Germinal center (tissue), 1 donor: ENCODE data around the gene INHBB.

Source experiments
- DNase-seq: peaks from one replicate; pipeline ENCODE4 v3.0.0; 2012; ENCODE audit warnings: mixed read lengths, low spot score

Gene INHBB

DNA sequence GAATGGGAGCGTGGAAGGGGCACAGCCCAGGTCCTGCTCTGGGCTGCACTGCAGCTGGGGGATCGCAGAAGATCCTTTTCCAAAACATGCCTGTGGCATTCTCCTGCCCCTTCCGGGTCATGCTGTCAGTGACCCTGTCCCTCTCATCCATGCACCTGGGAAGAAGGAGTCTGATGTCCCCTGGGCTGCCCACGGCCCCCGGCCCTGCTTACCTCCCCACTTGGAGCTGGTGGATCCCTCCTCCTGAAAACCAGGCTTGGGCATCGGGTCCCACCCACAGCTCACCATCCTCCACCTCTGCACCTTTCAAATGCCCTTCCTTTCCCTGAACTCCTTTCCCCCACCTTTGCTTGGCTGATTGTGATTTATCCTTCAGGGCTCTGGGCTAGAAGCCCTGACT lies 11.8 kb downstream of the INHBB start:
- DNase-seq, result no peak

DNA sequence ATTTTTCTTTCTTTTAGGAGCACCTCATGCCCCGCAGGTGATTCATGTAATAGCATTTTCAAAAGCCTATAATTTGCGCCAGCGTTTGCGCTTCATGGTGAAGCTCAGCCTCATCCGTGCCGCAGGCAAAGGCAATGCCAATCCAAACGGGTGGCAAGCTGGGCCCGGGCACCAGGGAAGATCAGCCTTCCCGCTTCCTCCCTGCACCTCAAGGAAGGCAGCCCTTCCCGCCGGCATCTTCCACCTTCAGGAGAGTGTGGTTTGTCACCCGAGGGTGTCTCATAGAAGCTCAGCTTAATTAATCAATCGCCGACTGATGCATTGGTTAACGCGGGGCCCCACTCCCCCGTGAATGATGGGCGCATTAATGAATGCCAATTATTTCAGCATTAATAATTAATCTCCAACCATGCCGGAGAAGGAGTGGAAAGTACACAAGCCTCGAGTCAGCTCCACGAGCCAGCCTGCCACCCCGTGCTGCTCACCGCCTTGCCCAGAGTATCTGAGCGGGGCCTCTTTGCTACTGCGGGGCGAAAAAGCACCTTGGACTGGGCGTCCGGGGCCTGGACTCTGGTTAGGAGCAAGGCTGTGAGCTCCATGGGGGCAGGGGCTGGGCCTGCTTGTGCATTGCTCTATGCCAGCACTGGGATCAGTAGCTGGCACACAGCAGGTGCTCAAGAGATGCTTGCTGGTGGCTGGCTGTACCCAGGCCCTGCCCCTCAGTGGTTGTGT lies 13.0 kb downstream of the INHBB start:
- no peak for DNase-seq

DNA sequence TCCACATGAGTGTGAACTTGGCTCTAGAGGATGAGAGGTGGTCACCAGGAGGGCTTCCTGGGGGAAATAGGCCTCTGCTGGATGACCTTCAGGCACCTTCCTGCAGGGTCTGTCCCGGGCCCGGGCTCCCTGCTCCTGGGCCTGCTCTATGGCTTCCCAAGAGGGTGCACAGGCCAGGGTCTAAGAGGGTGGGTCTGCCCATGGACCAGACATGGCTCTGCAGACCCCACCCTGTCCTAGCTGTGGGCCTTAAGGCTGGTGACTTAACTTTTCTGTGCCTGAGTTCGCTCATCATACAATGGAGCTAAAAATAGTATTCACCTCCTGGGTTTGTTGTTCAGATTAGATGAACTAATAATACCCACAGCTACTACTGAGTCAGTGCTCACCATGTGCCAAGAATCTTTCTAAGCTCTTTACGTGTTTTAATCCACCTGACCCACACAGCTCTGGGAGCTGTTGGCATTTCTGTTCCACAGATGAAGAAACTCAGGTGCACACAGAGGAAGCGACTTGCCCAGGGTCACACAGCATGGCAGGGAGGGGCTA lies 14.4 kb downstream of the INHBB start:
- no peak for DNase-seq

DNA sequence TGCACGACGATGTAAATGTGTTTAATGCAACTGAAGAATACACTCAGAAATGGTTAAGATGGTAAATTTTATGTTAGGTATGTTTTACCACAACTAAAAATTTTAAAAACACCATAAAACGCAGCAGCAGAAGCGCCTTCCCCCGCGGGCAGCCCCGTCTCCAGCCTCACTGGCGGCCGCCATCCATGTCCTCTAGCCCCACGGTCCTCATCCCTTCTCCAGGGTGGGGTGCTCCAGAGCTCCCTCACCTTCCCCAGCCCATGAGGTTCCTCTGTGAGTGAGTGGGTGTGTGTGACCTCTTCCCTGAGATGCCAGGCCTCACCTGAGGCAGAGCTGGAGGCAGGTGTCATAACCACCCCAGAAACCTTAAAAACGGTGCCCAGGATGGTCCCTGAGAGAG lies 17.0 kb downstream of the INHBB start:
- DNase-seq, result no peak

DNA sequence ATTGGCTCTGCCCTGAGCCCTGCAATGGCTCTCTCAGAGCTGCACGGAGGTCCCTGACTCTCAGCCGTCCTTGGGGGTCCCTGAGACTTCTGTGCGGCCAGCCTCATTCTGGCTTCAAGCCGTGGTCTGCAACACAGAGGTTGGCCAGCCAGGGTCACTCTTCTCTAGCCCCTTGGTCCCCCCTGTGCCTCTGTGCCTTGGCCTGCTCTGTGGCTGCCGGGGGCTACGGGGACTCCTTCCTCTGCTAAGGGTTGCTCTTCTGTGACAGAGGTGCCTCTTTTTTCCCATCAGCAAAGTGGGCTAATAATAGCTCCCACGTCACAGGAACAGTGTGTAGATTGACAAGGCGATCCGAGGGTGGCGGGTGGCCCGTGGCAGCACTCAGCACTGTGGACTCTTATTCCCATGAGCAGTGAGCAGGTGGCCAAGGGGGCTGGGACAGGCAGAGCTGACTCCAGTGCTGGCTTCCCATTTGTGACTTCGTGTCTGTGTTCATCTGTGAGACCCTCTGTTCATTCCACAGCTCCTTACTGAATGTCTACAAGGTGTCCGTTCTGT lies 19.4 kb downstream of the INHBB start:
- no peak for DNase-seq

DNA sequence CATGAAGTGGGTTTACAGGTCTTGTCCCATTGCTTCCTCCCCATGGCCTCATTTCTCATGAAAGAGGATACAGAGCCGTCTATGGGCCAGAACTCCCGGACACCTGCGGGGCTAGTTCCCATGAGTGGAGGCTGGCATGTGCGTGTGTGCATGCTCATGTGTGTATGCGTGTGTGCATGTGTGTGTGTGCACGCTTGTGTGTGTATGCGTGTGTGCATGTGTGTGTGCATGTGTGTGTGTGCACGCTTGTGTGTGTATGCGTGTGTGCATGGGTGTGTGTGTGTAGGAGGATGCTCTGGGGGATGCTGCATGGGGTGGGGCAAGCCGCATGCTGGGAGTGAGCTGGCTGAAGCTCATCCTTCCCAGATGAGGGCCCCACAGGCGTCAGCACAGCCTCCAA lies 20.8 kb downstream of the INHBB start:
- no peak for DNase-seq

DNA sequence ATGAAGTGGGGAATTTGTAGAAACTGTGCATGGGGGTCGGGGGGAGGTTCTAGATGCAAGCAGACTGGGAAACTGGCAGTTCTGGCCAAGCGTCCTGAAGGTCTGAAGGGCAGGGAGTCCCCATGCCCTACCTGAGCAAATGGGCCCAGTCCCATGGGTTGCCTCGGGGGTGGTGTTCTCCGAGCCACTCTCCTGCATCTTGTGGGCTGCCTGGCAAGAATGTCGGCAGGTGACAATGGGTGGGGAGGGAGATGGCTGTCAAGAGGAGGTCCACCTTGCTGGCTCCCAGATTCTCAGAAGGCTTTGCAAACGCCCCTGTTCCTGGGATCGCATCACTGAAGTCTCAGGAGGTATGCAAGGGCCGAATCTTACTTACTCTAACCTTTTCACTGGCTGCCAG lies 21.3 kb downstream of the INHBB start:
- DNase-seq, result no peak

DNA sequence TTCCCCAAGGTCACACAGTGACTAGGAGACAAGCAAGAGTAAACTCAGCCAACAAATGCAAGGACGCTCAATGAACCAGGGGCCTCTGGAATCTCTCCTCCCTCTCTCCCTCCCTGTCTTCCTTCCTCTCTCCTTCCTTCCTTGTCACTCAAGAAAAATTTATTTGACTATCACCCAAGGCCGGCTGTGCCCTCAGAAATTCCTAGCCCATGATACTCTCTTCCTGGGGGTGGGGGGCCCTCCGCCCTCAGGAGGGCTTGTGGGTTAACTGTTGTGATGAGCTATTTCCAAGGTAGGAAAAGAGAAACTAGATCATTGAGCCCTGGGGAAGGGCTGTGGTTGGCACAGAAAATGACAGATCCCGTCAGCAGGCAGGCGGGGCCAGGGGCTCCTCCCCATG lies 21.7 kb downstream of the INHBB start:
- DNase-seq, result no peak

DNA sequence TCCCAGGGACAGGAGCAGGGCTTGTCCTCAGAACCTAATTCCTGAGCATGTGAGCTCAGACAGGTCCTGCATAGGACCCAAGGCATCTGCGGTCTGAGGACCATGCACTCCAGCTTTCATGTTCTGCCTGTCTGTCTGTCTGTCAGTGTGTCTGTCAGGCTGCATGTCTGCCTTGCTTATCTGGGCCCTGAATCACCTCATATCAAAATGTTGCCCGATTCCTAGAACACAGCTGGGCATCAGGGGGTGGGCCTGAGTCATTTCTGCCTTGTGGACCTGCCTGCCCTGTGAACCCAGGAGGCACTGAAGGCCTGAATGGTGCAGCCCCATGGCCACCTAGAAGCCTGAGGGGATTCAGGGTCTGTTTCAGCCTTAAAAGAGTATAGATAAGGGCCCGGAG lies 22.1 kb downstream of the INHBB start:
- no peak for DNase-seq

DNA sequence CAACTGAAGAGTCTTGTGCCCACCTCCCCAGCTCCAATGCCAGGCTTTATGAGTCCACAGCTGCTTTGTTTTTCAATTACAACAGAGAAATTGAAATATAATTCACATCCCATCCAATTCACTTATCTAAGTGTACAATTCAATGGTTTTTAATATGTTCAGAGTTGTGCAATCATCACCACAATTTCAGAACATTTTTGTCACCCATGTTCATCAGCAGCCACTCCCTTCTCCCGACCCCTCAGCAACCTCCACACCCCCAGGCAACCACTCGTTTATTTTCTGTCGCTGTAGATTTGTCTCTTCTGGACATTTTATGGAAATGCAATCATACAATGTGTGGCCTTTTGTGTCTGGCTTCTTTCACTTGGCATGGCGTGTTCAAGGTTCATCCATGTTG lies 23.3 kb downstream of the INHBB start:
- DNase-seq, result no peak

DNA sequence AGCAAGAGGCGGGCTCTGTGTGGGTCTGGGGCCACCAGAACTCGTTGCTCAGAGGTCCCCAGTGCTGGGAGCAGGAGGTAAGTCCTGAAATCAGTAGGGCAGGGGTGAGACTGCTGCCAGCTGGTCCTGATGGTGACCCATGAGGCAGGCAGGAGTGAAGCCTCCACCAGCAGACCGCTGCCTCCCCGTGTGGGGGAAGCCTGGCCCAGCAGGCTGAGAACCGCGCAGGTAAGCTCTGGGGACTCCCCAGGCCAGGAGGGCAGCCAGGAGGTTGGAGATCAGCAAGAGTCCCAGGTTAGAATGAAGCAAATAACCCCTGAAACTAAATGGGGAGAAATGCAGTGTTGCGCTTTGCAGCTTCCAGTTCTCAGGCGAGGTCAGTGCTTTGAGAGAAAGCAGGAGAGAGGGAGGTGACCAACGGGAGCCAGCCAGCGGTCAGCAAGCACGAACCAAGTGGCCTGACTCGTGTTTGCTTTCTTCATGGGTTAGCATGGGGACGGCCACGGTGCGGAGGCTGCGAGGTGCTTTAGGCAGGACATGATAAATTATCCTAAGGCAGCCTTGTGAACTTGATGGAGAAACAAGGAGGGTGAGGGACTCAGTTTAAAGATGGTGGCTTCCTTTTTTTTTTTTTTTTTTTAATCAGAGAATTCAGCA lies 26.2 kb downstream of the INHBB start:
- DNase-seq, result no peak

DNA sequence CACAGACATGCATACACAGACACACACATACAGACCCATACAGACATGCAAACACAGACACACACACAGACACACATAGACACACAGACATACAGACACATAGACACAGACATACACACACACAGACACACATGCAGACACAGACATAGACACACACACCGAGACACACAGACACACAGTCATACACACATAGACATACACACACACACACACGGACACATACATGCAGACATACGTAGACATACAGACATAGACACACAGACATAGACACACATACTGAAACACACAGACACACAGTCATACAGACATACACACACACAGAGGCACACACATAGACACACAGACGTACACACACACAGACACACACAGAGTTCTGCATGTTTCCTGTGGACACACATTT lies 26.9 kb downstream of the INHBB start:
- DNase-seq, result no peak

DNA sequence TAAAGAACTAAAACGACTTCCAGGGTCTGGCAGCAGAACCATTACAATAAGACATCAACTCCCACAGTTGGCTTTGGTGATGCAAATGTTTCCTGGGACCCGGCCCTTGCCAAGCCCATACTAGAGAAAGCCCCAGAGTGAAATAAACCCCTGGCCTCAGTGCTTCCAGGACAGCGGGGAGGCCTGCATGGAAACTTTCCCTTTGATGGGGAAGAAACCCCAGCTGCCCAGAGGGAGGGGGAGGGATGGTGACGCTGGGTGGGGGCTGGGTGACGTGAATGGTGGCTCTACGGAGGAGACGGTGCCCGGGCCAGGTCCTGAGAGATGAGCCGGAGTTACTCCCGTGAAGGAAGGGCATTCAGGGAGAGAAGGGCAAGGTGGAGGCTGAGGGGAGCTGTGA lies 27.5 kb downstream of the INHBB start:
- DNase-seq, result no peak

DNA sequence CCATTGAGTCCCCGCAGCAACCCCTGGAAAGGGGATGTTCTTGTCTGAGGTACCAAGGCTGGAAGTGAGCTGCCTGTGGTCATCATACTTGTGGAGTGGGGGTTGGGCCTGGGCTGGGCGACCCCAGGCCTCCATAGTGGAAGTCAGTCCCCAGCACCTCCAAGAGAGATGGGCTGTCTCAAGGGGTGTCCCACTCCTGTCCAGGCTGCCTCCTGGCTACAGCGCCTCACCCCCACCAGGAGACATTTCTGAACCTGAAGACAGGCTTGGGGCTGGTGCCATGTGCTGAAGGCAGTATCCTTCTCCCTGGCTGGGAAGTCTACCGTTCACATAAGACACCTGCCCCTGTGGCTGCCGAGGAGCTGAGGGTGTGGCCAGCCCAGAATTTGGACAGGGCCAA lies 28.9 kb downstream of the INHBB start:
- no peak for DNase-seq

DNA sequence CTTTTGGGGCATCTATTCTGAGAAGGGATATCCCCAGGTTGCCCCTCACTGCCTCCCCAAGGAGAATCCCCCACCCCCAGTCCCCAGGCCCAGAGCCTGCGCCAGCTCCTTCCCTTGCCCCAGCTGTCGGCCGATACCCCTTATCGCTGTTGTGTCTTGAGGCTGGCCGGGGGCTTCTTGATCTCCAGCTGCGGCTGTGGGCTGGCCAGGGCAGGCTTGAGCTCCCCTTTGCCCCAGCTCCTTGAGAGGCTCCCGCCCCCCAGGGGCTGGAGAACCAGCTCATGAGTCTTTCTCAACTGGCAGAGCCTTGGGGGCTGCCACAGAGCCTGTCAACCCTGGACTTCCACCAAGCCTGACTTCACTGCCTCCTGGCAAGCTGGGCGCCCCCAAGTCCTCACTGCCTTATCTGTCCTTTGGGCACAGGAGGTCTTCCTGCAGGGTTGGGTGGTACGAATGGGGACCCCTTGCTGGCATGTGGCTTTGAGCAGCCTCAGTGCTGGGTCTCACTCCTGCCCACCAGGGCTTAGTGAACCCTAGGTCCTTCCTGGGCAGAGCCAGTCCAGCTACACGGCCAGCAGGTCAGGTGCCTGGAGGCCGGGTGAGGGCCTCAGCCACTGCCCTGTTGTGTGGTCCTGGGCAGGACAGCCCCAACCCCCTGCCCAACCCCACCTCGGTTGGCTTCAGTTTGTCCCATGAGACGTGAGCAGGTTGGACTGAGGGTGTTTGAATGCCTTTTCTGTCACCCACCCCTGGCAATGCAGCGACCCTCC lies 29.5 kb downstream of the INHBB start:
- DNase-seq, result no peak

DNA sequence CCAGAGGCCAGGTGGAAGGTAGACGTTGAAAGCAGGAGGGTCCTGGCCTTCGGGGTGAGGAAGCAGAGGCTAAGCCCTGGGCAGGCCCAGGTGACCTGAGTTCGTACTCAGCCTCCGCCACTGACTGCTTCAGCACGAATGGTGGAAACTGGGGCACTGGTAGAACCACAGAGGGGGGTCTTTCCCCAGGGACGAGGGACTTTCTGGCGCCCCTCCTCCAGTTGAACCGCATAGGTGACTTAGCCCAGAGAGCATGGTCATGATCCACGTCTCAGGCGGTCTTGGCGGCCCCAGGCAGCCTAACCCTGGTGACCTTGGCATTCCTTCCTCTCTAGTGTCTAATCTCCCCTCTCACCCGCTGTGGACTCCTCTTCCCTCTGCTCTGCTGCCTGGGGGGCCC lies 30.2 kb downstream of the INHBB start:
- DNase-seq, result no peak

DNA sequence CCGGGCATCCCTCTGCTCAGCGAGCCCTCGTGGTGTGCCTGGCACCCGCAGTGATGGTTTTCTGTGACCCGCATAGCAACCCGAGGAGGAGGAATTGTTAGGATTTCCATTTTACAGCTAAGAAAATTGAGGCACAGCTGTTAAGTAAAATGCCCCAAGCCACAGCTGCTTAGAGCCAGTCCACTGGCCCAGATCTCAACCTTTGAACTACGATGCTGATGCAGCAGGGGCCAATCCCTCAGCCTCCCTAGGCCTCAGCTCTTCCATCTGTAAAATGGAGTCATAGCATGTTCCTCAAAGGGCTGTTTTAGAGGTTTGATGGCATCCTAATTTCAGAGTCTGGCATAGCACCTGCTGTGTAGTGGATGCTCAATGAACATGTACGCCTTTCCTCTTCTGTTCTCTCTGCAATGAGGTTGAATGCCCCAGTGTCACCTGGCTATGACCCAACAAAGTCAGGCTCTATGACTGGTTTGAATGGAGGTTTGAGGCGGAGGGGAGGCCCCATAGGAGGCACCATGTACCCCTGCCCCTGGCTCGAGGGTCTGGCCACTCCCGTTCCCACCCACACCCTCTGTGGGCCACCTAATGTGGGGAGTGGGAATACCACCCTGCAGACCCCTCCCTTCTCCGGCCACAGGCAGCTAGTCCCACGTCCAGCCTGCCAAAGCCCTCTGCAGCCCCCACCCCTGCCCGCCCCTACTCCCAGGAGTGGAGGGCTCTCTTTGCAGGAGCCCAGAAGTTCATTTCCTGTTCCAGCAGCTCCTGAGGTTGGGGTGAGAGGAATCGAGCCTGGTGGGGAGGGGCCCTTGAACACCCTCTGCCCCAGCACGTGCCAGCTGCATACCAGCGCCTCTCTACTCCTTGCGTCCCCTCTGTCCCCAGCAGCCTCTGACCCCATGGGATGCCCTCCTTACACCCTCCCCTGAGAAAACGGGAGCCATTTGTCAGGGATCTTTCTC lies 31.0 kb downstream of the INHBB start:
- DNase-seq, result no peak

DNA sequence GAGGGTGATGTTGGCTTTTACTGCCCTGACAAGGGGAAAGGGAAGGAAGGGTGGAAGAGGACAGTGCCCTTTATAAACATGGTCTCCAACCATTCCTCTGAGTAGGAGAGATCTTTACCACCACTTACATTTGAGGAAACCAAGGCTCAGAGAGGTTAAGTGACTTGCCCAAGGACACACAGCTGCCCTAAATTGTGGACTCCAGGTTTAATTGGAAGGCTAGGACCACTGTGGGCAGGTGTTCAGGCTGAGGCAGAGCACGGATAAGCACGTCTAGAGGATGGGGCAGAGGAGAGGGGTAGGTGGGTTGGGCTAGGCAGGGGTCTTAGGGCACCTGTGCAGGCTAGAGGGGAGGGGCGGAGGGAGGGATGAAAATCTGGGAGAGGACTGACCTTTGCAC lies 32.7 kb downstream of the INHBB start:
- no peak for DNase-seq

DNA sequence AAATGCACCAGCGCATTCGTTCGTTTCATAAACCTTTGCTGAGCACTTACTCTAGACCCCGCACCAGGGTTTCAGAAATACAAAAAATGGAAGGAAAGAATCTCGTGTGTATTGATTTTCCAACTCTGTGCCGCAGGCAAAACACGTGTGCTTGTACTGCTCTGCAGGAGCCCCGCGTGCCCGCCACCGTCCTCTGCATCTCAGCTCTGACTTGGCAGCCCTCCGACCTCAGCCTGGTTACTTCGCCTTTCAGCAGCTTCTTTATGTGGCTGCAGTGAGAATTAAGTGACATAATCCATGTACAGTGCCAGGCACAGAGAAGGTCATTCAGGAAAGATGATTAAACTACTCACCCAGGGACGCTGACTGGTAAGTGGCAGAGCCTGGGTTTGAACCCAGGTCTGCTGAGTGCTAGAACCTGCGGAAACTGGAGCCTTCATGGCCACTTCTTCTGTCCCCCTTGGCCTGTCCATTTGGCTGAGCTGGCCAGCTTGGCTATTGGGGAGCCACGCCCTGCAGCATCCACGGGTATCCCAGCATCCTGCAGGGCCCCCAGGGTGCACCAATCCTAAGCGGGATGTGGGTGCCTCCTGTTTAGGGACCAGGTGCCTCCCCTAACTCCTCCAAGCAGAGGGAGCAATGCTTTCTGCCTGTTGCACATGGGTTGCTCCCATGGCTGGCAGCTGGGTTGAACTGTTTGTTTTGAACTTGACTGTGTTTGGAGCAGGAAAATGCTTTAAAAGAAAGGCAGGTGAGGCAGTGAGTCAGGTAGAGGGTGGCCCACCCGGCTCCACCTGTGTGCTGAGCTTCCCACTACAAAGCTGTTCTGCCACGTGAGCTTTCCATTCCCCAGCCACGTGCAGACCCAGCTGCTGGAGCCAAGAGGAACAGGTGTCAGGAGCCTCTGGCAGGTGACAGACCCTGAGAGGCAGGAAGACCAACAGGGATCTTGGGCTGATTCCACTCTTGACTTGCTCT lies 34.3 kb downstream of the INHBB start:
- no peak for DNase-seq

DNA sequence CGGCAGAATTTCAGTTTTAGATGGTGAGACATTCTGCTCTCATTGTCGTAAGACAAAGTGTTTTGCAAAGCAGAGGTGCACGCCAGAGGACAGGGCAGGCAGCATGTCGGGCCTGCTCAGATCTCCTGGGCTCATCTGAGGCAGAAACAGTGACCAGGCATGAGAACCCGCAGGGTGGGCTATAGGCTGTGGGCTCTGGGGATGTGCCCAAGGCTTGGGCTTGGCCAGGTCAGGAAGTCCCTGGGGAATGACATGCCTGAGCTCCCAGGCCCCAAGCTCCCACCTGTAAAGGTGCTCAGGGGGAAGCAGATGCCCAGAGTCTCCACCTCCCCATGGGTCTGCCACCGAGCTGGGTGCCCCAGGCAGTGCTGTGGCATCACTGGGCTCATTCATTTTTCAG lies 35.3 kb downstream of the INHBB start:
- no peak for DNase-seq
